Skin epidermis (tissue), 12 donors: ENCODE data around the gene LRRC58.
"Not testable (repeated sequence)": the region's sequence is repeated elsewhere in the genome, so short reads cannot be mapped to it uniquely, and the experiment has no call there.

ENCODE experiments used
- H3K27ac ChIP-seq, 21 experiments: fragments of 200-600 bp; sonication (generic) in 11 of 21; one replicate each; pipeline ENCODE4 v1.5.0; 2020; ENCODE audit warnings: mild to moderate bottlenecking in 3 of 21, inconsistent platforms in 2 of 21, moderate library complexity in 2 of 21
- H3K4me3 ChIP-seq, 7 experiments: fragments of 200-600 bp; sonication (generic) in 2 of 7; one replicate each; pipeline ENCODE4 v1.5.0; 2020; ENCODE audit warnings: inconsistent platforms in 2 of 7, mild to moderate bottlenecking in 2 of 7, moderate library complexity in 1 of 7

The LRRC58 gene

GRCh38 chr3:120348991-120349854 lies at the start of gene LRRC58:
TSS of gene LRRC58 (minus strand) at chr3:120349354. CDS start at chr3:120349243, 111 bp downstream.
- peak within 1 kb of the TSS; percentile 66 to 93 (median 82) for H3K4me3 ChIP-seq
- H3K27ac ChIP-seq, result peak within 1 kb of the TSS; percentile 61 to 94 (median 87)

- Histone ChIP-seq H3K27ac (no peak overlapping the region), H3K4me3 (no peak overlapping the region)
These were observed 47.3 kb upstream of the LRRC58 start for GRCh38 chr3:120396469-120396868.

GRCh38 chr3:120394347-120394746 lies 45.2 kb upstream of the LRRC58 start:
- H3K27ac ChIP-seq, result no peak overlapping the region
- no peak overlapping the region for H3K4me3 ChIP-seq

- Histone ChIP-seq H3K4me3 (no peak overlapping the region), H3K27ac (no peak overlapping the region)
These were observed 44.6 kb upstream of the LRRC58 start for GRCh38 chr3:120393761-120394160.

GRCh38 chr3:120393243-120393642 lies 44.1 kb upstream of the LRRC58 start:
- Histone ChIP-seq H3K27ac (no peak overlapping the region), H3K4me3 (no peak overlapping the region)

- Histone ChIP-seq H3K4me3 (no peak overlapping the region), H3K27ac (no peak overlapping the region)
These were observed 33.8 kb upstream of the LRRC58 start for GRCh38 chr3:120382941-120383447.

GRCh38 chr3:120381503-120381902 lies 32.3 kb upstream of the LRRC58 start:
- Histone ChIP-seq H3K27ac (no peak overlapping the region), H3K4me3 (no peak overlapping the region)

GRCh38 chr3:120377948-120378347 lies 28.8 kb upstream of the LRRC58 start:
- not testable (repeated sequence) for H3K4me3 ChIP-seq, H3K27ac ChIP-seq

- no peak overlapping the region for H3K4me3 ChIP-seq
These were observed 21.3 kb upstream of the LRRC58 start for GRCh38 chr3:120370463-120370862.

GRCh38 chr3:120369037-120369467 lies 19.9 kb upstream of the LRRC58 start:
- H3K27ac ChIP-seq, result no peak overlapping the region

More at GRCh38 chr3:120370463-120370862, 21.3 kb upstream of the LRRC58 start:
- no peak overlapping the region for H3K27ac ChIP-seq

GRCh38 chr3:120368172-120368571 lies 19.0 kb upstream of the LRRC58 start:
- H3K4me3 ChIP-seq, result no peak overlapping the region
- H3K27ac ChIP-seq, result no peak overlapping the region

More at GRCh38 chr3:120369037-120369467, 19.9 kb upstream of the LRRC58 start:
- no peak overlapping the region for H3K4me3 ChIP-seq

- H3K27ac ChIP-seq, result no peak overlapping the region
- no peak overlapping the region for H3K4me3 ChIP-seq
These were observed 15.7 kb upstream of the LRRC58 start for GRCh38 chr3:120364821-120365220.

- H3K4me3 ChIP-seq, result no peak overlapping the region
- H3K27ac ChIP-seq, result no peak overlapping the region
These were observed 14.9 kb upstream of the LRRC58 start for GRCh38 chr3:120364101-120364500.

GRCh38 chr3:120357807-120358206 lies 8.7 kb upstream of the LRRC58 start:
- no peak overlapping the region for H3K27ac ChIP-seq
- no peak overlapping the region for H3K4me3 ChIP-seq

- no peak overlapping the region for H3K27ac ChIP-seq
- no peak overlapping the region for H3K4me3 ChIP-seq
These were observed 6.3 kb upstream of the LRRC58 start for GRCh38 chr3:120355486-120355885.

GRCh38 chr3:120353463-120353862 lies 4.3 kb upstream of the LRRC58 start:
- Histone ChIP-seq H3K27ac (no peak overlapping the region), H3K4me3 (no peak overlapping the region)

- H3K27ac ChIP-seq, result no peak overlapping the region
- H3K4me3 ChIP-seq, result no peak overlapping the region
These were observed 2.9 kb upstream of the LRRC58 start for GRCh38 chr3:120352017-120352416.

- H3K4me3 ChIP-seq, result peak overlapping the region in 1 of 7 experiments; percentile 81
- peak overlapping the region in 7 of 21 experiments; percentile 0 to 94 (median 79) for H3K27ac ChIP-seq
These were observed 1.3 kb upstream of the LRRC58 start for GRCh38 chr3:120350401-120350941.

- Histone ChIP-seq H3K27ac (peak overlapping the region in 20 of 21 experiments; percentile 75 to 94 (median 87)), H3K4me3 (peak overlapping the region; percentile 66 to 93 (median 82))
These were observed 636 bp upstream of the LRRC58 start for GRCh38 chr3:120349855-120350125.

- Histone ChIP-seq H3K27ac (peak overlapping the region; percentile 61 to 94 (median 87)), H3K4me3 (peak overlapping the region; percentile 66 to 93 (median 82))
These were observed 826 bp downstream of the LRRC58 start for GRCh38 chr3:120348065-120348990.
